ENCODE data around the gene ABCC2. TPM values are rescaled to one million over a fixed set of nuclear protein-coding genes. Genes with fewer than 3 reads are reported as not detected.
"Not testable (repeated sequence)": the region's sequence is repeated elsewhere in the genome, so short reads cannot be mapped to it uniquely, and the experiment has no call there.

Gene ABCC2
- total RNA-seq, 1 experiment from 2014 or later: 129 TPM

DNA sequence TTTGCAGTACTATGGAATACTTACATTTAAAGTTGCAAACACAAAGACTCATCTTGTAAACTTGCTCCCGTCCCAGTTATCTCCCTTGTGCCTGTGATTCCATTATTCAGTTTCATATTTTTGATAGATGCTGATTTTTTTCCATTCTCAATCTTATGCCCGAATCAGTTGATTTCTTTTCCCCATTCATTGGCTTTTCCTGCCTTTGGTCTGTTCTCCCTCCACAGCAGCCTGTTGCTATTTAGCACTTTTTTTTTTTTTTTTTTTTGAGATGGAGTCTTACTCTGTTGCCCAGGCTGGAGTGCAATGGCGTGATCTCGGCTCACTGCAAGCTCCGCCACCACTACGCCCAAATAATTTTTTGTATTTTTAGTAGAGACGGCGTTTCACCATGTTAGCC is 78.0 kb downstream of the ABCC2 start:
- CTCF ChIA-PET: interaction anchor here (0.6 to 2.6 kb wide), 3 partner anchors 8 to 186 kb away, joined by 3 to 10 read pairs (median 3); no protein-coding TSS in a partner anchor
- no peak overlapping the region for H3K27ac Mint-ChIP-seq (ENCODE audit: unreplicated experiment)
- Histone ChIP-seq H3K4me3 (ENCODE audit: low read depth, low read length) (no peak overlapping the region), H3K9me3 (peaks cover 6% of the 10 kb centered on the region; the same call in 1 of the 2 replicates), H3K4me1 (no peaks in the 10 kb centered on the region), H3K27me3 (replicated peaks; ENCODE audit: control insufficient read depth, insufficient read depth, low read length) (no peaks in the 10 kb centered on the region), H3K36me3 (ENCODE audit: control insufficient read depth, insufficient read depth, low read length) (no peaks in the 10 kb centered on the region)
- TF ChIP-seq, protein P1, sequence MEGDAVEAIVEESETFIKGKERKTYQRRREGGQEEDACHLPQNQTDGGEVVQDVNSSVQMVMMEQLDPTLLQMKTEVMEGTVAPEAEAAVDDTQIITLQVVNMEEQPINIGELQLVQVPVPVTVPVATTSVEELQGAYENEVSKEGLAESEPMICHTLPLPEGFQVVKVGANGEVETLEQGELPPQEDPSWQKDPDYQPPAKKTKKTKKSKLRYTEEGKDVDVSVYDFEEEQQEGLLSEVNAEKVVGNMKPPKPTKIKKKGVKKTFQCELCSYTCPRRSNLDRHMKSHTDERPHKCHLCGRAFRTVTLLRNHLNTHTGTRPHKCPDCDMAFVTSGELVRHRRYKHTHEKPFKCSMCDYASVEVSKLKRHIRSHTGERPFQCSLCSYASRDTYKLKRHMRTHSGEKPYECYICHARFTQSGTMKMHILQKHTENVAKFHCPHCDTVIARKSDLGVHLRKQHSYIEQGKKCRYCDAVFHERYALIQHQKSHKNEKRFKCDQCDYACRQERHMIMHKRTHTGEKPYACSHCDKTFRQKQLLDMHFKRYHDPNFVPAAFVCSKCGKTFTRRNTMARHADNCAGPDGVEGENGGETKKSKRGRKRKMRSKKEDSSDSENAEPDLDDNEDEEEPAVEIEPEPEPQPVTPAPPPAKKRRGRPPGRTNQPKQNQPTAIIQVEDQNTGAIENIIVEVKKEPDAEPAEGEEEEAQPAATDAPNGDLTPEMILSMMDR (IDR thresholded peaks at IDR 0.05; ENCODE audit: insufficient read depth in 1 of 2, low read depth in 1 of 2, low read length in 1 of 2, severe bottlenecking in 1 of 2, unreplicated experiment in 1 of 2): no peak
- H3K4me3 Mint-ChIP-seq (ENCODE audit: unreplicated experiment): no peak overlapping the region
- peaks cover 16% of the 10 kb centered on the region for H3K4me1 Mint-ChIP-seq (ENCODE audit: low read depth, unreplicated experiment)
- BruUV-seq (replicated peaks): no TSS peak
- peaks cover under 1% of the 10 kb centered on the region for H3K9me3 Mint-ChIP-seq (ENCODE audit: unreplicated experiment)
- intact Hi-C loops (cut with micrococcal nuclease; ENCODE audit: unreplicated experiment): no loop called here
- DNase-seq: no peak
- peaks cover 6% of the 10 kb centered on the region for H3K36me3 Mint-ChIP-seq (ENCODE audit: insufficient read depth, unreplicated experiment)
- no peaks in the 10 kb centered on the region for H3K27me3 Mint-ChIP-seq (ENCODE audit: insufficient read depth, unreplicated experiment)
- POLR2A ChIA-PET: no interaction called here

DNA sequence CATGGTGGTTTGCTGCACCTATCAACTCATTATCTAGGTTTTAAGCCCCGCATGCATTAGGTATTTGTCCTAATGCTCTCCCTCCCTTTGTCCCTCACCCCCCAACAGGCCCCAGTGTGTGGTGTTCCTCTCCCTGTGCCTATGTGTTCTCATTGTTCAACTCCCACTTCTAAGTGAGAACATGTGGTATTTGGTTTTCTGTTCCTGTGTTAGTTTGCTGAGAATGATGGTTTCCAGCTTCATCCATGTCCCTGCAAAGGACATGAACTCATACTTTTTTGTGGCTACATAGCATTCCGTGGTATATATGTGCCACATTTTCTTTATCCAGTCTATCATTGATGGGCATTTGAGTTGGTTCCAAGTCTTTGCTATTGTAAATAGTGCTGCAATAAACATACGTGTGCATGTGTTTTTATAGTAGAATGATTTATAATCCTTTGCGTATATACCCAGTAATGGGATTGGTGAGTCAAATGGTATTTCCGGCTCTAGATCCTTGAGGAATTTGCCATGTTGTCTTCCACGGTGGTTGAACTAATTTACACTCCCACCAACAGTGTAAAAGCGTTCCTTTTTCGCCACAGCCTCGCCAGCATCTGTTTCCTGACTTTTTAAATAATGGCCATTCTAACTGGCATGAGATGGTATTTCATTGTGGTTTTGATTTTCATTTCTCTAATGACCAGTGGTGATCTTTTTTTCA is 81.2 kb downstream of the ABCC2 start:
- Mint-ChIP-seq H3K4me1 (ENCODE audit: low read depth, unreplicated experiment) (peaks cover 16% of the 10 kb centered on the region), H3K9me3 (ENCODE audit: unreplicated experiment) (peaks cover 24% of the 10 kb centered on the region)
- H3K9me3 ChIP-seq; DNase-seq; H3K4me3 Mint-ChIP-seq (ENCODE audit: unreplicated experiment); CTCF ChIA-PET; H3K27ac Mint-ChIP-seq (ENCODE audit: unreplicated experiment); H3K27me3 Mint-ChIP-seq (ENCODE audit: insufficient read depth, unreplicated experiment); H3K27me3 ChIP-seq (replicated peaks; ENCODE audit: control insufficient read depth, insufficient read depth, low read length); BruUV-seq (replicated peaks); POLR2A ChIA-PET; H3K36me3 ChIP-seq (ENCODE audit: control insufficient read depth, insufficient read depth, low read length); H3K4me3 ChIP-seq (ENCODE audit: low read depth, low read length); intact Hi-C loops (cut with micrococcal nuclease; ENCODE audit: unreplicated experiment); H3K36me3 Mint-ChIP-seq (ENCODE audit: insufficient read depth, unreplicated experiment): not testable (repeated sequence)
- peaks cover 10% of the 10 kb centered on the region for H3K4me1 ChIP-seq

DNA sequence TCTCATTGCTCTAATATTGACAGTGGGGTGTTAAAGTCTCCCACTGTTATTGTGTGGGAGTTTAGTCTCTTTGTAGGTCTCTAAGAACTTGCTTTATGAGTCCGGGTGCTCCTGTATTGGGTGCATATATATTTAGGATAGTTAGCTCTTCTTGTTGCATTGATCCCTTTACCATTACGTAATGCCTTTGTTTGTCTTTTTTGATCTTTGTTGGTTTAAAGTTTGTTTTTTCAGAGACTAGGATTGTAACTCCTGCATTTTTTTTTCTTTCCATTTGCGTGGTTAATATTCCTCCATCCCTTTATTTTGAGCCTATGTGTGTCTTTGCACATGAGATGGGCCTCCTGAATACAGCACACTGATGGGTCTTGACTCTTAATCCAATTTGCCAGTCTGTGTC is 84.8 kb downstream of the ABCC2 start:
- intact Hi-C loops (cut with micrococcal nuclease; ENCODE audit: unreplicated experiment); BruUV-seq (replicated peaks); H3K36me3 ChIP-seq (ENCODE audit: control insufficient read depth, insufficient read depth, low read length); H3K4me3 Mint-ChIP-seq (ENCODE audit: unreplicated experiment); H3K4me3 ChIP-seq (ENCODE audit: low read depth, low read length); CTCF ChIA-PET; H3K27ac Mint-ChIP-seq (ENCODE audit: unreplicated experiment); DNase-seq; H3K9me3 ChIP-seq; POLR2A ChIA-PET; H3K27me3 Mint-ChIP-seq (ENCODE audit: insufficient read depth, unreplicated experiment); H3K27me3 ChIP-seq (replicated peaks; ENCODE audit: control insufficient read depth, insufficient read depth, low read length): not testable (repeated sequence)
- Mint-ChIP-seq H3K9me3 (ENCODE audit: unreplicated experiment) (peaks cover 24% of the 10 kb centered on the region), H3K36me3 (ENCODE audit: insufficient read depth, unreplicated experiment) (peaks cover 12% of the 10 kb centered on the region), H3K4me1 (ENCODE audit: low read depth, unreplicated experiment) (peaks cover 22% of the 10 kb centered on the region)
- H3K4me1 ChIP-seq: peaks cover 31% of the 10 kb centered on the region

DNA sequence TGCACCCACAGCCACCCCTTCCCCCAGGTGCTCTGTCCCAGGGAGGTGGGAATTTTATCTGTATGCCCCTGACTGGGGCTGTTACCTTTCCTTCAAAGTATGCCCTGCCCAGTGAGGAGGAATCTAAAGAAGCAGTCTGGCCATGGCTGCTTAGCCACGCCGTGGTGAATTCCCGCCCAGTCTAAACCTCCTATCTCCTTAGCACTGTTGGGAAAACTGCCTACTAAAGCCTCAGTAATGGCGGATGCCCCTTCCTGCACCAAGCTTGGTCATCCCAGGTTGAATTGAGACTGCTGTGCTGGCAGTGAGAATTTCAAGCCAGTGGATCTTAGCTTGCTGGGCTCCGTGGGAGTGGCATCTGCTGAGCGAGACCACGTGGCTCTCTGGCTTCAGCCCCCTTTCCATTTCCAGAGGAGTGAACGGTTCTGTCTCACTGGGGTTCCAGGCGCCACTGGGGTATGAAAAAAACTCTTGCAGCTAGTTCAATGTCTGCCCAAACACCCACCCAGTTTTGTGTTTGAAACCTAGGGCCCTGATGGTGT is 87.2 kb downstream of the ABCC2 start:
- Histone ChIP-seq H3K4me1 (peaks cover 35% of the 10 kb centered on the region), H3K4me3 (ENCODE audit: low read depth, low read length) (no peak overlapping the region), H3K27me3 (replicated peaks; ENCODE audit: control insufficient read depth, insufficient read depth, low read length) (no peaks in the 10 kb centered on the region), H3K36me3 (ENCODE audit: control insufficient read depth, insufficient read depth, low read length) (no peaks in the 10 kb centered on the region), H3K9me3 (peaks cover 7% of the 10 kb centered on the region; the same call in 1 of the 2 replicates)
- TF ChIP-seq, protein P1 (IDR thresholded peaks at IDR 0.05; ENCODE audit: insufficient read depth in 1 of 2, low read depth in 1 of 2, low read length in 1 of 2, severe bottlenecking in 1 of 2, unreplicated experiment in 1 of 2): no peak
- no peaks in the 10 kb centered on the region for H3K27me3 Mint-ChIP-seq (ENCODE audit: insufficient read depth, unreplicated experiment)
- no TSS peak for BruUV-seq (replicated peaks)
- POLR2A ChIA-PET: interaction anchor here (1.3 kb wide), 1 partner anchor 61 kb away, joined by 5 read pairs; no protein-coding TSS in a partner anchor
- H3K4me1 Mint-ChIP-seq (ENCODE audit: low read depth, unreplicated experiment): peaks cover 36% of the 10 kb centered on the region
- peaks cover 24% of the 10 kb centered on the region for H3K9me3 Mint-ChIP-seq (ENCODE audit: unreplicated experiment)
- intact Hi-C loops (cut with micrococcal nuclease; ENCODE audit: unreplicated experiment): no loop called here
- no peak for DNase-seq
- no peak overlapping the region for H3K4me3 Mint-ChIP-seq (ENCODE audit: unreplicated experiment)
- CTCF ChIA-PET: interaction anchor here (0.8 kb wide), 1 partner anchor 10 kb away, joined by 4 read pairs; no protein-coding TSS in a partner anchor
- peak overlapping the region; percentile 63 for H3K27ac Mint-ChIP-seq (ENCODE audit: unreplicated experiment)
- H3K36me3 Mint-ChIP-seq (ENCODE audit: insufficient read depth, unreplicated experiment): peaks cover 28% of the 10 kb centered on the region
